DOHH2 (cell line): ENCODE results near the gene IFNAR1.

ENCODE experiments used
- H3F3A ChIP-seq: fragments of 200-600 bp; sonication (generic), shearing (Covaris generic); 2 replicates; pipeline ENCODE4 v1.6.0; 2016; ENCODE audit warnings: antibody characterized with exemption, mild to moderate bottlenecking; ENCODE audit not compliant: control insufficient read depth, insufficient read depth
- H3K27ac ChIP-seq: fragments of 200-600 bp; sonication (generic); 2 replicates; pipeline ENCODE4 v1.5.1; 2014; ENCODE audit warnings: low read depth, mild to moderate bottlenecking, low read length, moderate library complexity
- H3K27me3 ChIP-seq: fragments of 200-600 bp; sonication (generic); 2 replicates; pipeline ENCODE4 v1.6.1; 2014; ENCODE audit warnings: mild to moderate bottlenecking, low read length, mixed read lengths; ENCODE audit not compliant: control insufficient read depth
- H3K36me3 ChIP-seq: fragments of 200-600 bp; sonication (generic); 2 replicates; pipeline ENCODE4 v1.6.1; 2014; ENCODE audit warnings: mild to moderate bottlenecking, low read length, moderate library complexity, mixed read lengths; ENCODE audit not compliant: control insufficient read depth
- H3K4me1 ChIP-seq: fragments of 200-600 bp; sonication (generic); 2 replicates; pipeline ENCODE4 v1.6.1; 2014; ENCODE audit warnings: mild to moderate bottlenecking, low read length, mixed read lengths; ENCODE audit not compliant: control insufficient read depth
- H3K4me2 ChIP-seq: fragments of 200-600 bp; sonication (generic); 2 replicates; pipeline ENCODE4 v1.6.0; 2014; ENCODE audit warnings: mild to moderate bottlenecking, low read length, moderate library complexity
- H3K4me3 ChIP-seq: fragments of 200-600 bp; sonication (generic); 2 replicates; pipeline ENCODE4 v1.5.1; 2014; ENCODE audit warnings: mild to moderate bottlenecking, low read length, mixed read lengths
- H3K79me2 ChIP-seq: fragments of 200-600 bp; sonication (generic); 2 replicates; pipeline ENCODE4 v1.6.1; 2014; ENCODE audit warnings: mild to moderate bottlenecking, low read length, mixed read lengths; ENCODE audit not compliant: control insufficient read depth
- H3K9me2 ChIP-seq: fragments of 200-600 bp; sonication (generic); replicated peaks from 2 replicates; pipeline ENCODE4 v1.6.1; 2014; ENCODE audit warnings: mild to moderate bottlenecking, low read length, mixed read lengths; ENCODE audit not compliant: control insufficient read depth
- H3K9me3 ChIP-seq: fragments of 200-600 bp; sonication (generic); 2 replicates; pipeline ENCODE4 v1.6.1; 2014; ENCODE audit warnings: antibody characterized with exemption, low read length, mixed read lengths; ENCODE audit not compliant: control insufficient read depth, insufficient read depth
- H4K20me1 ChIP-seq: fragments of 200-600 bp; sonication (generic); 2 replicates; pipeline ENCODE4 v1.6.0; 2014; ENCODE audit warnings: low read depth, mild to moderate bottlenecking, antibody characterized with exemption, low read length, moderate library complexity; ENCODE audit not compliant: control insufficient read depth, insufficient read depth
- EZH2phosphoT487 ChIP-seq: fragments of 200-600 bp; sonication (generic); IDR thresholded peaks from 2 replicates; pipeline ENCODE4 v1.6.1; 2017; ENCODE audit warnings: borderline replicate concordance, mild to moderate bottlenecking, antibody characterized with exemption, low read length, moderate library complexity, mixed read lengths
- TF ChIP-seq, protein P1 (sequence below): fragments of 200-600 bp; sonication (generic); IDR thresholded peaks from one replicate; pipeline ENCODE4 v1.5.1; 2014; ENCODE audit warnings: antibody characterized with exemption, mild to moderate bottlenecking, low read depth, low read length; ENCODE audit not compliant: poor library complexity, severe bottlenecking

IFNAR1 gene

GRCh38 chr21:33383056-33383888, 58.5 kb downstream of the IFNAR1 start:
- Histone ChIP-seq H3K36me3 (no peaks in the 10 kb centered on the region; the same call in 1 of the 2 replicates), H3K4me1 (peaks cover 89% of the 10 kb centered on the region), H3F3A (peaks cover 42% of the 10 kb centered on the region), H3K9me2 (no peaks in the 10 kb centered on the region), H3K9me3 (no peaks in the 10 kb centered on the region), H3K4me2 (peak overlapping the region; percentile 89), H3K27me3 (no peaks in the 10 kb centered on the region), H3K79me2 (peaks cover 9% of the 10 kb centered on the region; the same call in 1 of the 2 replicates), H4K20me1 (no peaks in the 10 kb centered on the region), H3K27ac (peak overlapping the region; percentile 96), H3K4me3 (peak overlapping the region; percentile 83)
- TF ChIP-seq EZH2phosphoT487: no peak
- TF ChIP-seq, protein P1, sequence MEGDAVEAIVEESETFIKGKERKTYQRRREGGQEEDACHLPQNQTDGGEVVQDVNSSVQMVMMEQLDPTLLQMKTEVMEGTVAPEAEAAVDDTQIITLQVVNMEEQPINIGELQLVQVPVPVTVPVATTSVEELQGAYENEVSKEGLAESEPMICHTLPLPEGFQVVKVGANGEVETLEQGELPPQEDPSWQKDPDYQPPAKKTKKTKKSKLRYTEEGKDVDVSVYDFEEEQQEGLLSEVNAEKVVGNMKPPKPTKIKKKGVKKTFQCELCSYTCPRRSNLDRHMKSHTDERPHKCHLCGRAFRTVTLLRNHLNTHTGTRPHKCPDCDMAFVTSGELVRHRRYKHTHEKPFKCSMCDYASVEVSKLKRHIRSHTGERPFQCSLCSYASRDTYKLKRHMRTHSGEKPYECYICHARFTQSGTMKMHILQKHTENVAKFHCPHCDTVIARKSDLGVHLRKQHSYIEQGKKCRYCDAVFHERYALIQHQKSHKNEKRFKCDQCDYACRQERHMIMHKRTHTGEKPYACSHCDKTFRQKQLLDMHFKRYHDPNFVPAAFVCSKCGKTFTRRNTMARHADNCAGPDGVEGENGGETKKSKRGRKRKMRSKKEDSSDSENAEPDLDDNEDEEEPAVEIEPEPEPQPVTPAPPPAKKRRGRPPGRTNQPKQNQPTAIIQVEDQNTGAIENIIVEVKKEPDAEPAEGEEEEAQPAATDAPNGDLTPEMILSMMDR: no peak

DNA sequence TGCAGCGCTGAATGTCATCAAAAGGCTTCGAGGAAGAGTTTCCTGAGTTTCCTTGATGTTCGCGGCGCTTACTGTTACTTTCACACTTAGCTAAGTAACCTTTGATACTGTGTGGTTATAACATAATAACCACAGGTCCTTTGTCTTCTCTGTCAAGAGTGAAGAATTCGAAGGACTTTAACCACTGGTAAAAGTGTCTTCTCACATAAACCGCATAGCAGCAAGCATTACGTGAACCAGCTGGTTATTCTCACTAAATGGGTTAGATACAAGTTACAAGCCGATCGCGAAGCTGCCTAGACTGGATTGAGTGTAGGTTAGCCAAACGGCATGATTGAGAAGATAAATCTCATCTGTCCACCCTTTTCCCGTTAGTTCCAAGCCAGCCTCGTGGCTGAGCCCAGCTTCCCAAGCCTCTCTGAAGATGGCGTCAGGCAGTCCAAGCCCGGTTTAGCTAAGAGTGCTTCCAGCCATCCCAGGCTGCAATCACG, 60.1 kb downstream of the IFNAR1 start:
- Histone ChIP-seq H3K4me3 (peak overlapping the region; percentile 40; the same call in 1 of the 2 replicates), H4K20me1 (no peaks in the 10 kb centered on the region), H3K36me3 (no peaks in the 10 kb centered on the region; the same call in 1 of the 2 replicates), H3K27ac (peak overlapping the region; percentile 96), H3F3A (peaks cover 32% of the 10 kb centered on the region), H3K9me2 (no peaks in the 10 kb centered on the region), H3K4me2 (peak overlapping the region; percentile 89), H3K4me1 (peaks cover 86% of the 10 kb centered on the region), H3K9me3 (no peaks in the 10 kb centered on the region), H3K79me2 (peaks cover 9% of the 10 kb centered on the region; the same call in 1 of the 2 replicates), H3K27me3 (no peaks in the 10 kb centered on the region)
- no peak for TF ChIP-seq EZH2phosphoT487
- TF ChIP-seq, protein P1: no peak

GRCh38 chr21:33386222-33386784, 61.5 kb downstream of the IFNAR1 start:
- Histone ChIP-seq H3K9me3 (no peaks in the 10 kb centered on the region), H3F3A (peaks cover 26% of the 10 kb centered on the region), H3K27ac (peak overlapping the region; percentile 18; the same call in 1 of the 2 replicates), H3K79me2 (peaks cover 9% of the 10 kb centered on the region; the same call in 1 of the 2 replicates), H4K20me1 (no peaks in the 10 kb centered on the region), H3K4me3 (no peak overlapping the region), H3K27me3 (no peaks in the 10 kb centered on the region), H3K36me3 (no peaks in the 10 kb centered on the region; the same call in 1 of the 2 replicates), H3K4me2 (0 out of 2 replicates have a peak overlapping the region, but pooled peaks have one; percentile 16), H3K9me2 (no peaks in the 10 kb centered on the region), H3K4me1 (peaks cover 72% of the 10 kb centered on the region)
- TF ChIP-seq, protein P1: peak; percentile 48
- TF ChIP-seq EZH2phosphoT487: no peak
